BE2C (cell line): ENCODE results near the gene DENND4B.

ENCODE experiments used
- DNase-seq: peaks from one replicate; pipeline ENCODE4 v3.0.0-alpha.2; 2020
- H3K27me3 ChIP-seq: fragments of 250-450 bp; sonication (Bioruptor Pico); 2 replicates; pipeline ENCODE4 v1.5.1; 2020; ENCODE audit warnings: mild to moderate bottlenecking
- H3K36me3 ChIP-seq: fragments of 250-450 bp; sonication (Bioruptor Pico); 2 replicates; pipeline ENCODE4 v1.5.1; 2020; ENCODE audit warnings: mild to moderate bottlenecking
- H3K4me1 ChIP-seq: fragments of 250-450 bp; sonication (Bioruptor Pico); 2 replicates; pipeline ENCODE4 v1.5.1; 2020
- H3K4me3 ChIP-seq: 2 replicates; pipeline ENCODE4 v1.5.1; 2011; ENCODE audit warnings: low read depth, low read length
- H3K9me3 ChIP-seq: fragments of 250-450 bp; sonication (Bioruptor Pico); 2 replicates; pipeline ENCODE4 v1.5.1; 2020
- TF ChIP-seq, protein P1 (sequence below): IDR thresholded peaks from 2 replicates; pipeline ENCODE4 v1.5.1; 2012; ENCODE audit warnings: mild to moderate bottlenecking, low read depth, low read length

The DENND4B gene

GRCh38 chr1:153958961-153959260 lies 12.4 kb upstream of the DENND4B start:
- DNase-seq = no peak
- Histone ChIP-seq H3K36me3 (peaks cover 3% of the 10 kb centered on the region), H3K27me3 (no peaks in the 10 kb centered on the region), H3K4me1 (peaks cover 8% of the 10 kb centered on the region), H3K9me3 (no peaks in the 10 kb centered on the region), H3K4me3 (peak overlapping the region; percentile 92)
- TF ChIP-seq, protein P1, sequence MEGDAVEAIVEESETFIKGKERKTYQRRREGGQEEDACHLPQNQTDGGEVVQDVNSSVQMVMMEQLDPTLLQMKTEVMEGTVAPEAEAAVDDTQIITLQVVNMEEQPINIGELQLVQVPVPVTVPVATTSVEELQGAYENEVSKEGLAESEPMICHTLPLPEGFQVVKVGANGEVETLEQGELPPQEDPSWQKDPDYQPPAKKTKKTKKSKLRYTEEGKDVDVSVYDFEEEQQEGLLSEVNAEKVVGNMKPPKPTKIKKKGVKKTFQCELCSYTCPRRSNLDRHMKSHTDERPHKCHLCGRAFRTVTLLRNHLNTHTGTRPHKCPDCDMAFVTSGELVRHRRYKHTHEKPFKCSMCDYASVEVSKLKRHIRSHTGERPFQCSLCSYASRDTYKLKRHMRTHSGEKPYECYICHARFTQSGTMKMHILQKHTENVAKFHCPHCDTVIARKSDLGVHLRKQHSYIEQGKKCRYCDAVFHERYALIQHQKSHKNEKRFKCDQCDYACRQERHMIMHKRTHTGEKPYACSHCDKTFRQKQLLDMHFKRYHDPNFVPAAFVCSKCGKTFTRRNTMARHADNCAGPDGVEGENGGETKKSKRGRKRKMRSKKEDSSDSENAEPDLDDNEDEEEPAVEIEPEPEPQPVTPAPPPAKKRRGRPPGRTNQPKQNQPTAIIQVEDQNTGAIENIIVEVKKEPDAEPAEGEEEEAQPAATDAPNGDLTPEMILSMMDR = no peak

DNA sequence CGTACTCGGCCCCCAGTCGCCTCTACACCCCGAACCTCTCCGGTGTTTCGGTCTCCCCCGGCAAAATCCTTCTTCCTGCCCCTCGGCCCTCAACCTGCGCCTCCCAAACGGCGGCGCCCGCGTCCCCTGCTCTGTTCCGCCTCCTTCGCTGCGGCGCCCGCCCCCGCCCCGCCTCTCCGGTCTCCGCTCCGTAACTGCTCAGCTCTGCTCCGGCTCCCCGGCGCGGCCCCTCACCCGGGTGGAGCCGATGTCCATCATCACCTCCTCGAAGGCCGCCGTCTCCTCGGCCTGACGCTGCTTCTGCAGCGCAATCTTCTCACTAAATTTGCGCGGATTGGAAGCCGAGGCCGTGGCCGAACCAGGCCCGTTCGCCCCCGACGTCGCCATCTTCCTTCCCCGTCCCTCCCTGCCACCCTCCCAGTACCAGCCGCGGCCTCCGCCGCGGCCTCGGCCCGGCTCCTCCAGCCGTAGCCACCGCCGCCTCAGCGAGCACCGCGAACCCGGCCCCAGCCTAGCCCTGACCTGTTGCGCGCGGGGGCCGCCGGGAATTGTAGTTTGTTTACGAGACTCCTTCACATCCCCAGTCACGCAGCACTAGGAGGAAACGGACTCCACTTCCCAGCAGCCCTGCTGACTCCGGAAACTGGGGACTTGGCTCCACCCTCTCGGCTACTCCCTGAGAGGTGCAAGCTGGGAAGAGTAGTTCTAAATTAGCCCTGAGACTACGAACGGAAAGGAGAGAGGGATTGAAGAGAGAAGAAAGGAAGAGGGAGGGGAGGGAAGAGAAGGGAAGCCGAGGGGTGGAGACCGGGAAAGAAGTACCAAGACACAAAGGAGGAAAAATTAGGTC lies 11.8 kb upstream of the DENND4B start, which contains the start of gene CRTC2:
CRTC2 (minus strand) TSS at position 502 of the 850 bp plus-strand sequence; CDS start at position 387, 115 bp downstream.
- DNase-seq = peak; percentile 99
- TF ChIP-seq, protein P1 = no peak
- H3K4me1 ChIP-seq = peaks cover 8% of the 10 kb centered on the region

GRCh38 chr1:153957744-153958110 lies 11.2 kb upstream of the DENND4B start:
- peaks cover 4% of the 10 kb centered on the region for H3K36me3 ChIP-seq

More for the DNA sequence above, 11.8 kb upstream of the DENND4B start, which contains the start of gene CRTC2:
- peak within 1 kb of the TSS; percentile 92 for H3K4me3 ChIP-seq
- no peaks in the 10 kb centered on the region for H3K9me3 ChIP-seq
- peaks cover 3% of the 10 kb centered on the region for H3K36me3 ChIP-seq
- no peaks in the 10 kb centered on the region for H3K27me3 ChIP-seq

DNA sequence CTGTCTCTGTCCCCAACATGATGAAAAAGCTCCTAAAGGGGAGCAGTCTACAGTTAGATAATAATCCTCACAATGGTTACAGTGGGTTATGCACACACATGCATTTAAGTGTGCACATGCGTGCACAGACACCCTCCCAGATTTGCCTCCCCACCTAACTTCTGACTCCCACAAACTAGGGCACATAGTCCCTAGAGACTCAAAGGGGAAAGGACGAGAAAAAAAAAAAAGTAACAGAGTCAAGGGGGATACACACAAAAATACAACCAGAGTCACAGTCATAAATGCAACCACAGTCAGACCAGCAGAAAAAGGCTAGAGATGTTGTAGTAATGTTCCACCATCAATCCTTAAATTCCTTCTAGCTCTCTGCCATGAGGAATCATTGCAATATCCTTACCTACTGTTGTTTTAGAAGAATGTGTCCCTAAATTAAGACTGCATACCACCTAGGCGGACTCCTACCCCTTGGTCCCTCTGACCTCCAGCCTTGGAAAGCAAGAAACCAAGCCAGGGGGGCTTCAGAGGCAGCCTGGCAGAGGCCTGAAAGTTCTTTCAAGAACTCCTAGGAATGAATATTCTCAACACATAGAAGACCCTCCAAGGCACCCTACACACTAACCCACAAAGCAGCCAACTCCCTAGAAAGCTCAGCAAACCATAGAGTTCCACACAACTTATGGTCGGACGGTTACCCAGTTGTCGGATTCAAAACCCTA lies 10.6 kb upstream of the DENND4B start:
- no peak for DNase-seq
- H3K4me1 ChIP-seq = peaks cover 8% of the 10 kb centered on the region
- H3K4me3 ChIP-seq = peak overlapping the region; percentile 92
- H3K36me3 ChIP-seq = peaks cover 10% of the 10 kb centered on the region
- TF ChIP-seq, protein P1 = no peak
- H3K27me3 ChIP-seq = no peaks in the 10 kb centered on the region
- no peaks in the 10 kb centered on the region for H3K9me3 ChIP-seq

More at GRCh38 chr1:153957744-153958110, 11.2 kb upstream of the DENND4B start:
- TF ChIP-seq, protein P1 = no peak
- Histone ChIP-seq H3K4me1 (peaks cover 8% of the 10 kb centered on the region), H3K4me3 (peak overlapping the region; percentile 92), H3K27me3 (no peaks in the 10 kb centered on the region), H3K9me3 (no peaks in the 10 kb centered on the region)
- no peak for DNase-seq

GRCh38 chr1:153954826-153955225 lies 8.3 kb upstream of the DENND4B start:
- Histone ChIP-seq H3K9me3 (no peaks in the 10 kb centered on the region), H3K4me1 (peaks cover 8% of the 10 kb centered on the region), H3K36me3 (peaks cover 13% of the 10 kb centered on the region), H3K27me3 (no peaks in the 10 kb centered on the region), H3K4me3 (no peak overlapping the region)
- DNase-seq = no peak
- TF ChIP-seq, protein P1 = no peak
